HG03139 (cell line): ENCODE data around the gene ARHGAP15.

Experiments
- ATAC-seq: cut with Tn5 transposase; IDR thresholded peaks from one replicate; pipeline ENCODE4 v1.9.1; 2021; ENCODE audit not compliant: unreplicated experiment

ARHGAP15 gene

GRCh38 chr2:143680885-143681405, 551.7 kb downstream of the ARHGAP15 start:
- no peak for ATAC-seq

- ATAC-seq = no peak
Observed at GRCh38 chr2:143682436-143683055, 553.3 kb downstream of the ARHGAP15 start.

GRCh38 chr2:143683977-143684376, 554.8 kb downstream of the ARHGAP15 start:
- ATAC-seq = no peak

GRCh38 chr2:143684551-143685320, 555.5 kb downstream of the ARHGAP15 start:
- ATAC-seq = no peak

GRCh38 chr2:143685421-143686078, 556.3 kb downstream of the ARHGAP15 start:
- ATAC-seq = no peak

- ATAC-seq = no peak
Observed at GRCh38 chr2:143686585-143687164, 557.5 kb downstream of the ARHGAP15 start.

- ATAC-seq = no peak
Observed at GRCh38 chr2:143688248-143688647, 559.0 kb downstream of the ARHGAP15 start.

GRCh38 chr2:143688815-143689214, 559.6 kb downstream of the ARHGAP15 start:
- no peak for ATAC-seq

GRCh38 chr2:143689541-143689940, 560.3 kb downstream of the ARHGAP15 start:
- no peak for ATAC-seq

GRCh38 chr2:143690235-143690634, 561.0 kb downstream of the ARHGAP15 start:
- ATAC-seq = no peak

- no peak for ATAC-seq
Observed at GRCh38 chr2:143691121-143691520, 561.9 kb downstream of the ARHGAP15 start.

- no peak for ATAC-seq
Observed at GRCh38 chr2:143692162-143692561, 562.9 kb downstream of the ARHGAP15 start.

- no peak for ATAC-seq
Observed at GRCh38 chr2:143692967-143693366, 563.7 kb downstream of the ARHGAP15 start.

- no peak for ATAC-seq
Observed at GRCh38 chr2:143694335-143694734, 565.1 kb downstream of the ARHGAP15 start.

GRCh38 chr2:143696651-143697050, 567.4 kb downstream of the ARHGAP15 start:
- ATAC-seq = no peak

- ATAC-seq = no peak
Observed at GRCh38 chr2:143697744-143698143, 568.5 kb downstream of the ARHGAP15 start.

- no peak for ATAC-seq
Observed at GRCh38 chr2:143698352-143698751, 569.1 kb downstream of the ARHGAP15 start.

- ATAC-seq = no peak
Observed at GRCh38 chr2:143698888-143699570, 569.8 kb downstream of the ARHGAP15 start.

GRCh38 chr2:143700865-143701264, 571.6 kb downstream of the ARHGAP15 start:
- ATAC-seq = no peak

- ATAC-seq = no peak
Observed at GRCh38 chr2:143701785-143702184, 572.6 kb downstream of the ARHGAP15 start.

- no peak for ATAC-seq
Observed at GRCh38 chr2:143702931-143703330, 573.7 kb downstream of the ARHGAP15 start.
